Activated effector memory CD4-positive, alpha-beta T cell treated with anti-CD3 and anti-CD28 coated beads, Interleukin-2, amount 50 U/mL, for 16 hours (primary cell): Measurements from ENCODE around the gene NEDD4L.

Source experiments
- DNase-seq: peaks from one replicate; pipeline ENCODE4 v3.0.0-alpha.2; 2020

The NEDD4L gene

GRCh38 chr18:58389745-58390144 lies 345.7 kb downstream of the NEDD4L start:
- no peak for DNase-seq

DNA sequence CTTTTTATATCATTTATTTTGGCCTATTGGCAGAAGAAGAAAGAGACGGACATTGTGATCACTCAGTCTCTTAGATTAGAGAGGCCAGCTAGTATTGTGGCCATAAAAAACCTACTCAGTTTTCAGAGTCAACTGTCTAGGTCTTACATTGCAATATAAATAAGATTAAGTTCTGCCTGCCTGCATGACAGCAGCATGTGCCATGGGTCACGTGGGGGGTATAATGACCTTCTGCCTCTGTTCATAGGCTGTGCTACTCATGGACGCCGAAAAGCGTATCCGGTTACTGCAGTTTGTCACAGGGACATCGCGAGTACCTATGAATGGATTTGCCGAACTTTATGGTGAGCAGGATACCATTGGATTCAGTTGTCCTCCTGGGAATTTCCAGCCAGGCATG lies 346.4 kb downstream of the NEDD4L start:
- DNase-seq, result no peak

GRCh38 chr18:58391231-58391825 lies 347.3 kb downstream of the NEDD4L start:
- no peak for DNase-seq

- no peak for DNase-seq
These were observed 347.9 kb downstream of the NEDD4L start for GRCh38 chr18:58391932-58392323.

DNA sequence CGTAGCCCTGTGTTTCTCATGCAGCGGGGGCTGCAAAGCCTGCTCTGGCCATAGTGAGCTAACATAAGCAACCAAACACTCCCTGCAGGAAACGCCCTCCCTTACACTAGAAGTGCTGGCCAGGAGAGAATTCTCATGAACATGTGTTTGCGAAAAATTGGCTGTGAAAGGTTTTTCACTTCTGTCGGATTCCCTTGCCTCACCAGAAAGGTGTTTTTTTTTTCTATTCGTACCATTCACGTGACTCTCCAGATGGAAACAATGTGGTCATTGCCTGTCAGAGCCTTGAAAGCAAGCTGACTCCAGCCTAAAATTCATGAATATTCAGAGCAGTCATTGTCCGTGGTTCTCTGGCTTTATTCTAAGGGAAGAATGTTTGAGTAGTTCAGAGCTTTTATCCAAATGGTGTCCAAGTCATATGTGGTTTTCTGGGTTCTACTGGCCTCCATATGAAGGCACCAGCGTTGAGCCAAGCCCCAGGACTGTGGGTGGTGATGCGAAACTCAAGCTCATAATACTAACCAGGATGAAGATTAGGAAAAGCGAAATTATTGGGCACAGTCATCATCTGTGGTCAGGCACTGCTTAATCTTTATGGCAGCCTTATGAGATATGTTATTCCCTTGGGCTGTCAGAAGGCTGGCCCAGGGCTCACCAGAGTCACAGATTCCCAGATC lies 348.4 kb downstream of the NEDD4L start:
- DNase-seq, result no peak

DNA sequence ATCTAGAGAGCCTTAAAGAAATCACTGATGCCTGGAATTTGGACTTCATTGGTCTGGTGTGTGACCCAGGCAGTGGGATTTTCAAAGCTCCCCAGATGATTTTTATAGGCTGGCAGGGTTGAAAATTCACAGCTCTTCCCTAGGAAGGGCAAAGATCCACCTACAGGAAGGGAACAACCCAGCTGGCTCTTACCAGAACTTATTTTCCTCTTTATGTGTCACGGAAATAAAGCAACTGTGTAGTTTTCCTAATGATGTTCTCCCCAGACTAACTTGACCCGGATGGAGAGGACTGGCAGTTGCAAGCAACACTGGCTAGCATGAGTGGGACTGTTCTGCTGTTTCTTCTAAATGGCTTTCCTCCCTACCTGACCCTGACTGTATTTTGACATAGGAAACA lies 349.3 kb downstream of the NEDD4L start:
- no peak for DNase-seq

DNA sequence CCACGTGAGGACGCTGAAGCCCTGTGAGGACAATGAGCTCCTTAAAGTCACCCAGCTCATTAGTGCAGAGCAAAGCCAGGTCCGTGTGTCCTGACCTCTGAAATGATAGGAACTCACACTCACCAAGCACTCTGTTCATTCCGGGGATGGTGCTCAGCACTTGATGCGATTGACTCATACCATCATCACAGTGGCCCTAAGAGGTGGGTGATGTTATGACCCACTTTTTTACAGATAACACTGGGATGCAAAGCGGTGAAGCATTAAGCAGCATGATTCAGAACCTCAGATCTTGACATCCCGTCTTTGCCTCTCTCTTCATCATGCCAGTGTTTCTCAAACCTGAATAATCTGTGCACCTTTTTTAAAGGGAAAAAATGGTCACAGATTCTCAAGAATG lies 350.0 kb downstream of the NEDD4L start:
- DNase-seq, result no peak

DNA sequence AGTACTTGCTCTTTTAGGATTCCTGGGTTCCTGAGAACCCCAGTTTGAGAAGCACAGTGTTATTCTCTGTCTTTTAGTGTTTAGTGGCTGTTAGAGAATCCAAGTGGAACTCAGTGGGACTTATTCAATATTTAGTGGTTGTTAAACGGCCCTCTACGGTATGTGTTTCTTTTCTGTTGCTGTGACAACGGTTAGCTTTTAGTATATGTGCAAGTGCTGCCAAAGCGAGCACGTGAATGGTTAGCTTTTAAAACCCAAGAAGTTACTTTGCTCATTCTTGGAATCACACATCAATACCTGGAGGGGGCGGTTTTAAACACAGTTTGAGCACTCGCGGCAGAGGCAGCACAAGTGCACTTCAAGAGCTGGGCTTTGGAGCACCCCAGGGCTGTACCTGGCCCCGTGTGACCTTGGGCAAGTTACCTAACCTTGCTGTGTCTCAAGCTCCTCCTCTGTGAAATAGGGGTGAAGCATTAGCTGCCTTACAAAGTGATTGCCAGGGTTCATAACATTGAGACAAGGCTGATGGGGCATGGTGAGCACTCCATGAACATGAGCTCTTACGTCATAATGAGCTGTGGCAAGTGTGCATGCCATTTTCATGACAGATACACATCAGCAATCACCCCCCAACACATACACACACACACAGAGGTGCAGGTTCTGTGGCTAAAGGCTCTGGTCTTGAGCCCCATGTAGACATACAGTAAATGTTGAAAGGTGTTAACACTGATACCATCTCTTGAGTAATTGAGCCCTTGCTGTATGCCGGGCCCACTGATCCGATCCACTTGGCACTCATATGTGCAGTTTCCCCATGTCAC lies 350.8 kb downstream of the NEDD4L start:
- no peak for DNase-seq

DNA sequence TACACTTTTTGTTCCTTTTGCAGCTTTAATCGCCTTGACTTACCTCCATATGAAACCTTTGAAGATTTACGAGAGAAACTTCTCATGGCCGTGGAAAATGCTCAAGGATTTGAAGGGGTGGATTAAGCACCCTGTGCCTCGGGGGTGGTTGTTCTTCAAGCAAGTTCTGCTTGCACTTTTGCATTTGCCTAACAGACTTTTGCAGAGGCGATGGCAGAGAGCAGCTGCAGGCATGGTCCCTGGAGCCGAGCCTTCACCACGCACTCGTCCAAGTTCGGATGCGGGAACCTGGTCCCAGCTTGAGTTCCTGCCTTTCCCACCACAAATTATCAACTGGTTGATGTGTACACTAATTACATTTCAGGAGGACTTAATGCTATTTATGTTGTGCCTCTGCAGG lies 352.1 kb downstream of the NEDD4L start:
- DNase-seq, result no peak

DNA sequence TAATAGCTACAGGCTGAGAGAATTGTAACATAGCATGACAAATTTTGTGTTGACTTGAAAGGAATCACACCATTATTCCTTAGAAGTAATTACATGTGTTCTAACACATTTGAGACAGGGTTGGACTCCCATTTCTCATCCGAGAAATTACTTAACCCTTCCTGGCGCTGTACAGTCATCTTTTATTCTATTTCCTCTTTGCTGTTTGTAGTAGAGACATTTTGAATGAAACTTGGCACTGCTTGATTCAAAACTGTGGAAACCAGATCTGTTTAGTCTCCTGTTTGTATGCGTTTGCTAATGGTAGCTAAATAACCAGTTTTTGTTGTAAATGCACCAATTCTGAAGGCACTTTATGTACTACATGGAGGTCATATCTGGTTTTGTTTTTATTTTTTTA lies 352.9 kb downstream of the NEDD4L start:
- no peak for DNase-seq

- DNase-seq, result no peak
These were observed 353.5 kb downstream of the NEDD4L start for GRCh38 chr18:58397385-58398132.

DNA sequence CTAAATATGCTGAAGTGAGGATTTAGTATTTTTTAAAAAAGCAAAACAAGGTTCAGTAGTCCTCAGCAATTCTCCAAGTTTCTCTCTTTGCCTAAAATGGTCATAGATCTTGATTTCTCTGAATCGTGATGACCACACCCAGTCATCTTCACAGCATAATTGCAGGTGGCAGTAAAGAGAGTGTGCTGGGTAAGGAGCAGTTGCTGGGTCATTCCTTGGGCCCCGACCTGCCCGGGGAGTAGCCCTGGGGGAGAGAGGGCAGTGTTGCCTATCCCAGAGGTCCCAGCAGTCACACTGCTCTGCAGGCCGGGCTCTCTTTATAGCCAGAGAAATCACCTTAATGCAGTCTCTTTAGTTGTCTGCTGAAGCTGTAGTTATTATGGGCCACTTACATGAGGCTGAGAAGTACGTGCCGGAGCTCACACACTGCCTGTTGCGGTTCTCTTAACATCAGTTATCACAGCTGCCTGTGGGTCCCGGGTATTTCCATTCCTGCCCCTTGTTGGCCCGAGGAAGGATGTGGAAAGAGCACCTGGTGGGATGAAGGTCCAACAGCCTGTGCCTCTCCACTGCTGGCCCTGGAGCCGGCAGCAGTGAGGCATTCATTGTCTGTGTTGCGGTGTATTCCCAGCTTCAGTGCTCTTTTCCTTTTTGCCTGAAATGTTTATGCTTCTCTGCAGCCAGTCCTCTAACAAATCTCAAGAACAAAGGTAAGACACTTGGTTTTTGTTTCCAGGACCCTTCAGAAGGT lies 354.8 kb downstream of the NEDD4L start:
- no peak for DNase-seq

DNA sequence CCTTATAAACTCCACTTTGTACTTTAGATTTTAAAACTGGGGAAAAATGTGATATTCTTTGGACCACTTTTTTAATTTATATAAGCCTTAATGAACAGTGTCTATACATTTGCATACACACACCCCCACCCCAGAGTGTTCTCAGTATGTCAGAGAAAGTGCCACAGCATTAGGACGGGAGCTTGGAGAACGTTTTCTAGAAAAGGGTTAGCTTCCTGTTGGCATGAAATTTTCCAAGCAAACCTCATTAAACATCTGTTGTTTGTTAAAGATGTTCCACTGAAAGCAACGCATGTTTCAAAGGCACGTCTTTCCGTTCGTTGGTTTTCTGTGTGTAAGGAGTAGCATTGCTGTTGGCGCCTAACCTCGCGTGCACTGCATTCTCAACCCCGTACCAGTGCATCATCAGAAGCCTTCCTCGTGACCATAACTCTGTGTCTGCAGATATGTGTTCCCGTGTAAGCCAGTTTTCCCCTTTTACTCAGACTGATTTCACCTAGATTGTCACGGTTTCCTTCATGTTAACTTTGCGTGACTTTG lies 356.4 kb downstream of the NEDD4L start:
- peak; percentile 68 for DNase-seq

DNA sequence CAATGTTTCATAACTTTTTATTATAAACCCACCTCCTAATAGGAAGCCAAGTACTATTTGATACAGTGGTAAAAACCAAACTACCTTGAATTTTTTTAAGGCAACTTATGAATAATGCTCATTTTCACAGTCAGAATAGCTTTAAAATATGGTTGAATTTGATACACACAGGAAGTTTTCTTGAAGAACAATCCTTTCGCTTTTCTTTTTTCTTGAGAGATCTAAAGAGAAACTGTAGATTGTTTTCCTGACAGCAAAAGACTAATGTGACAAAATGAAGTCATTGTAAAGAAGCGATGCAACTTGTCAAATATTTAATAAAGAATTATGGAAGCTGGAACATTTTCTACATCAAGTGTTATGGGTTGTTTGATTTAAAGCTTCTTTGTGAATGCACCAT lies 357.2 kb downstream of the NEDD4L start:
- no peak for DNase-seq

- DNase-seq, result no peak
These were observed 358.2 kb downstream of the NEDD4L start for GRCh38 chr18:58402247-58402646.

GRCh38 chr18:58402951-58403702 lies 359.1 kb downstream of the NEDD4L start:
- DNase-seq, result no peak

GRCh38 chr18:58403799-58404455 lies 359.9 kb downstream of the NEDD4L start:
- DNase-seq, result no peak

- DNase-seq, result no peak
These were observed 361.3 kb downstream of the NEDD4L start for GRCh38 chr18:58405107-58405898.

- no peak for DNase-seq
These were observed 363.2 kb downstream of the NEDD4L start for GRCh38 chr18:58407263-58407648.
